Caco-2 (cell line): ENCODE data around the gene PMM1. TPM values are rescaled to one million over a fixed set of nuclear protein-coding genes. Genes with fewer than 3 reads are reported as not detected.
"Not testable (repeated sequence)": the region's sequence is repeated elsewhere in the genome, so short reads cannot be mapped to it uniquely, and the experiment has no call there.

Experiments
- BruUV-seq: library from RNA; stranded (reverse); fragments of 400-500 nt; replicated peaks from 2 replicates; lab custom pipeline; 2021; lab: Mats Ljungman, UMichigan
- CTCF ChIA-PET: fragments of 300-600 bp; sonication (Branson Sonifier 250); formaldehyde crosslinking; loops from one replicate; lab custom pipeline; 2022; ENCODE audit warnings: antibody characterized with exemption; lab: Charles Lee
- POLR2A ChIA-PET: fragments of 300-600 bp; sonication (Branson Sonifier 250); formaldehyde crosslinking; loops from one replicate; lab custom pipeline; 2022; ENCODE audit warnings: antibody characterized with exemption; lab: Charles Lee
- DNase-seq, 2 experiments: peaks; one replicate each; pipeline versions ENCODE4 v3.0.0 to v3.0.0-alpha.2; 2020 to 2022
- H3K27me3 ChIP-seq: replicated peaks from 2 replicates; pipeline ENCODE4 v1.6.0; 2011; ENCODE audit warnings: low read length; ENCODE audit not compliant: control insufficient read depth, insufficient read depth
- H3K36me3 ChIP-seq: 2 replicates; pipeline ENCODE4 v1.5.1; 2011; ENCODE audit warnings: low read length; ENCODE audit not compliant: control insufficient read depth, insufficient read depth
- H3K4me1 ChIP-seq: fragments of 250-450 bp; sonication (Bioruptor Pico); 2 replicates; pipeline ENCODE4 v1.5.1; 2020; ENCODE audit warnings: mild to moderate bottlenecking
- H3K4me3 ChIP-seq: 2 replicates; pipeline ENCODE4 v1.5.1; 2011; ENCODE audit warnings: low read depth, mild to moderate bottlenecking, control low read depth, low read length
- H3K9me3 ChIP-seq: fragments of 250-450 bp; sonication (Bioruptor Pico); 2 replicates; pipeline ENCODE4 v1.5.1; 2020; ENCODE audit warnings: mild to moderate bottlenecking, moderate library complexity
- H3K27ac Mint-ChIP-seq: one replicate; pipeline ENCODE4 v1.8.0; 2022; ENCODE audit warnings: mixed read lengths; ENCODE audit not compliant: unreplicated experiment
- H3K27me3 Mint-ChIP-seq: one replicate; pipeline ENCODE4 v1.8.0; 2022; ENCODE audit warnings: mixed read lengths; ENCODE audit not compliant: insufficient read depth, unreplicated experiment
- H3K36me3 Mint-ChIP-seq: one replicate; pipeline ENCODE4 v1.8.0; 2022; ENCODE audit warnings: mild to moderate bottlenecking, mixed read lengths; ENCODE audit not compliant: insufficient read depth, unreplicated experiment
- H3K4me1 Mint-ChIP-seq: one replicate; pipeline ENCODE4 v1.8.0; 2022; ENCODE audit warnings: low read depth, mixed read lengths; ENCODE audit not compliant: unreplicated experiment
- H3K4me3 Mint-ChIP-seq: one replicate; pipeline ENCODE4 v1.8.0; 2022; ENCODE audit warnings: mild to moderate bottlenecking, moderate library complexity, mixed read lengths; ENCODE audit not compliant: unreplicated experiment
- H3K9me3 Mint-ChIP-seq: one replicate; pipeline ENCODE4 v1.8.0; 2022; ENCODE audit warnings: mixed read lengths; ENCODE audit not compliant: unreplicated experiment
- CTCF ChIP-seq, 2 experiments: fragments of 200-600 bp in 1 of 2; IDR thresholded peaks; 1 replicate in 1 of 2; 2 replicates in 1 of 2; pipeline versions ENCODE4 v1.5.1 to v1.8.0; 2011 to 2022; ENCODE audit warnings: antibody characterized with exemption in 1 of 2, control low read depth in 1 of 2, inconsistent platforms in 1 of 2, low read depth in 1 of 2, low read length in 1 of 2, mild to moderate bottlenecking in 1 of 2, moderate library complexity in 1 of 2; ENCODE audit not compliant: insufficient read depth in 1 of 2, severe bottlenecking in 1 of 2, unreplicated experiment in 1 of 2
- intact Hi-C: fragments of 100-400 bp; cut with micrococcal nuclease; formaldehyde crosslinking; loops from one replicate; pipeline ENCODE4 v1.10.0; 2022; ENCODE audit not compliant: unreplicated experiment
- total RNA-seq: library from RNA; stranded (reverse); gene quantifications from 2 replicates; pipeline ENCODE4 v1.2.3, GENCODE V29; 2022

PMM1 gene
- total RNA-seq, 1 experiment from 2014 or later = 29.6 TPM

GRCh38 chr22:41574847-41575381, 14.7 kb downstream of the PMM1 start:
- intact Hi-C loops = no loop called here
- no peak overlapping the region for H3K27ac Mint-ChIP-seq
- CTCF ChIA-PET = no interaction called here

GRCh38 chr22:41573677-41574076, 16.0 kb downstream of the PMM1 start:
- ChIA-PET CTCF (interaction anchor here (0.6 to 1.1 kb wide), 2 partner anchors 10 to 16 kb away, joined by 3 to 6 read pairs; partner anchors contain the start of gene PMM1), POLR2A (no interaction called here)
- Mint-ChIP-seq H3K36me3 (no peaks in the 10 kb centered on the region), H3K9me3 (peaks cover 10% of the 10 kb centered on the region), H3K4me3 (no peak overlapping the region), H3K27ac (no peak overlapping the region), H3K27me3 (no peaks in the 10 kb centered on the region), H3K4me1 (no peaks in the 10 kb centered on the region)
- Histone ChIP-seq H3K9me3 (no peaks in the 10 kb centered on the region), H3K36me3 (no peaks in the 10 kb centered on the region), H3K4me1 (no peaks in the 10 kb centered on the region), H3K27me3 (no peaks in the 10 kb centered on the region), H3K4me3 (no peak overlapping the region)
- no TSS peak for BruUV-seq
- intact Hi-C loops = no loop called here
- no peak for DNase-seq
- no peak for TF ChIP-seq CTCF (IDR thresholded peaks at IDR 0.05; ENCODE audit: insufficient read depth in 1 of 2, low read depth in 1 of 2, low read length in 1 of 2, severe bottlenecking in 1 of 2, unreplicated experiment in 1 of 2)

More at GRCh38 chr22:41574847-41575381, 14.7 kb downstream of the PMM1 start:
- no TSS peak for BruUV-seq
- H3K4me3 Mint-ChIP-seq = no peak overlapping the region
- TF ChIP-seq CTCF (IDR thresholded peaks at IDR 0.05; ENCODE audit: insufficient read depth in 1 of 2, low read depth in 1 of 2, low read length in 1 of 2, severe bottlenecking in 1 of 2, unreplicated experiment in 1 of 2) = no peak
- H3K27me3 ChIP-seq = no peaks in the 10 kb centered on the region
- H3K4me1 Mint-ChIP-seq = no peaks in the 10 kb centered on the region
- no peak overlapping the region for H3K4me3 ChIP-seq
- DNase-seq = no peak
- peaks cover 10% of the 10 kb centered on the region for H3K9me3 Mint-ChIP-seq
- H3K36me3 Mint-ChIP-seq = no peaks in the 10 kb centered on the region
- no peaks in the 10 kb centered on the region; the same call in 1 of the 2 replicates for H3K36me3 ChIP-seq
- no peaks in the 10 kb centered on the region for H3K27me3 Mint-ChIP-seq
- POLR2A ChIA-PET = no interaction called here
- no peaks in the 10 kb centered on the region for H3K9me3 ChIP-seq
- H3K4me1 ChIP-seq = no peaks in the 10 kb centered on the region

GRCh38 chr22:41572305-41572704, 17.3 kb downstream of the PMM1 start:
- H3K4me1 Mint-ChIP-seq, DNase-seq, H3K36me3 ChIP-seq, H3K4me3 Mint-ChIP-seq, POLR2A ChIA-PET, H3K4me3 ChIP-seq, intact Hi-C loops, H3K27ac Mint-ChIP-seq, H3K9me3 Mint-ChIP-seq, H3K36me3 Mint-ChIP-seq, BruUV-seq, H3K27me3 Mint-ChIP-seq, H3K27me3 ChIP-seq, H3K9me3 ChIP-seq, H3K4me1 ChIP-seq: not testable (repeated sequence)
- CTCF ChIA-PET = interaction anchor here (1.1 kb wide), 1 partner anchor 17 kb away, joined by 6 read pairs; the partner anchor contains the start of gene PMM1
